Trophoblast cell (in vitro differentiated cells and primary cell): ENCODE results near the gene KLHL34.

ENCODE experiments used
- DNase-seq, 2 donors: peaks; one replicate each; pipeline ENCODE4 v3.0.0-alpha.2; 2016
- H2AFZ ChIP-seq: 2 replicates; pipeline ENCODE4 v1.6.1; 2013; ENCODE audit warnings: low read length, moderate library complexity, mild to moderate bottlenecking; ENCODE audit not compliant: insufficient read depth, poor library complexity
- H2AK5ac ChIP-seq: 2 replicates; pipeline ENCODE4 v1.6.1; 2013; ENCODE audit warnings: mild to moderate bottlenecking, low read length
- H2BK120ac ChIP-seq: 2 replicates; pipeline ENCODE4 v1.6.1; 2013; ENCODE audit warnings: low read length, mild to moderate bottlenecking, moderate library complexity; ENCODE audit not compliant: insufficient read depth, poor library complexity
- H2BK12ac ChIP-seq: 2 replicates; pipeline ENCODE4 v1.6.1; 2013; ENCODE audit warnings: mild to moderate bottlenecking, low read length, moderate library complexity
- H2BK5ac ChIP-seq: 2 replicates; pipeline ENCODE4 v1.6.1; 2013; ENCODE audit warnings: low read length, low read depth, moderate library complexity, mild to moderate bottlenecking; ENCODE audit not compliant: poor library complexity
- H3K14ac ChIP-seq: 2 replicates; pipeline ENCODE4 v1.6.1; 2013; ENCODE audit warnings: mild to moderate bottlenecking, low read length
- H3K18ac ChIP-seq: 2 replicates; pipeline ENCODE4 v1.6.1; 2013; ENCODE audit warnings: mild to moderate bottlenecking, low read length
- H3K23ac ChIP-seq: 2 replicates; pipeline ENCODE4 v1.6.1; 2013; ENCODE audit warnings: low read length
- H3K27ac ChIP-seq: 2 replicates; pipeline ENCODE4 v1.5.1; 2013; ENCODE audit warnings: low read depth, mild to moderate bottlenecking, inconsistent platforms, low read length, moderate library complexity
- H3K27me3 ChIP-seq: 2 replicates; pipeline ENCODE4 v1.6.1; 2013; ENCODE audit warnings: inconsistent platforms, mild to moderate bottlenecking, low read length, moderate library complexity; ENCODE audit not compliant: insufficient read depth
- H3K36me3 ChIP-seq, 2 experiments: 1 replicate in 1 of 2; 2 replicates in 1 of 2; pipeline ENCODE4 v1.6.1; 2013; ENCODE audit warnings: low read length in 2 of 2, mild to moderate bottlenecking in 2 of 2, moderate library complexity in 1 of 2; ENCODE audit not compliant: insufficient read depth in 2 of 2, control insufficient read depth in 1 of 2
- H3K4ac ChIP-seq: 2 replicates; pipeline ENCODE4 v1.6.1; 2013; ENCODE audit warnings: low read depth, mild to moderate bottlenecking, low read length, moderate library complexity
- H3K4me1 ChIP-seq, 2 experiments: 1 replicate in 1 of 2; 2 replicates in 1 of 2; pipeline ENCODE4 v1.6.1; 2013; ENCODE audit warnings: low read length in 2 of 2, mild to moderate bottlenecking in 2 of 2, moderate library complexity in 1 of 2; ENCODE audit not compliant: insufficient read depth in 2 of 2, control insufficient read depth in 1 of 2
- H3K4me2 ChIP-seq: 2 replicates; pipeline ENCODE4 v1.6.1; 2013; ENCODE audit warnings: inconsistent platforms, mild to moderate bottlenecking, low read length, moderate library complexity
- H3K4me3 ChIP-seq: 2 replicates; pipeline ENCODE4 v1.5.1; 2013; ENCODE audit warnings: mild to moderate bottlenecking, low read depth, low read length, inconsistent platforms
- H3K79me1 ChIP-seq: one replicate; pipeline ENCODE4 v1.6.1; 2013; ENCODE audit warnings: low read length
- H3K79me2 ChIP-seq: 2 replicates; pipeline ENCODE4 v1.6.1; 2013; ENCODE audit warnings: low read length, mild to moderate bottlenecking; ENCODE audit not compliant: control insufficient read depth, insufficient read depth, poor library complexity
- H3K9ac ChIP-seq: 2 replicates; pipeline ENCODE4 v1.6.1; 2013; ENCODE audit warnings: mild to moderate bottlenecking, low read length
- H3K9me3 ChIP-seq: 2 replicates; pipeline ENCODE4 v1.6.1; 2013; ENCODE audit warnings: low read depth, mild to moderate bottlenecking, control low read depth, inconsistent platforms, low read length; ENCODE audit not compliant: insufficient read depth
- H4K12ac ChIP-seq: 2 replicates; pipeline ENCODE4 v1.6.1; 2013; ENCODE audit warnings: low read depth, mild to moderate bottlenecking, low read length, moderate library complexity
- H4K8ac ChIP-seq: 2 replicates; pipeline ENCODE4 v1.6.1; 2013; ENCODE audit warnings: low read depth, mild to moderate bottlenecking, low read length, moderate library complexity
- H4K91ac ChIP-seq: one replicate; pipeline ENCODE4 v1.6.1; 2013; ENCODE audit warnings: low read depth, mild to moderate bottlenecking, low read length, moderate library complexity
- WGBS: extraction: QIAGEN DNeasy Blood & Tissue Kit; methylation state at CpG from one replicate; pipeline ENCODE4 v1.1.7; 2013; ENCODE audit warnings: missing lambda C conversion rate; ENCODE audit not compliant: insufficient read length, insufficient coverage; ENCODE audit errors: extremely low coverage; 5-methylcytosine and 5-hydroxymethylcytosine counted together

The KLHL34 gene

GRCh38 chrX:21656587-21657317 is 1.4 kb downstream of the KLHL34 start:
- peaks cover 2% of the 10 kb centered on the region for H3K9me3 ChIP-seq
- no peak overlapping the region for H4K12ac ChIP-seq
- no peak overlapping the region for H3K27ac ChIP-seq
- no peak overlapping the region for H3K14ac ChIP-seq
- no peak overlapping the region for H2AFZ ChIP-seq
- no peak overlapping the region for H4K91ac ChIP-seq
- H3K36me3 ChIP-seq: peaks cover 0 to 2% of the 10 kb centered on the region in 2 experiments
- H3K4me2 ChIP-seq: no peak overlapping the region
- no peak overlapping the region for H2BK12ac ChIP-seq
- no peaks in the 10 kb centered on the region for H3K4me1 ChIP-seq
- H3K4me3 ChIP-seq: no peak overlapping the region
- no peak overlapping the region for H3K23ac ChIP-seq
- no peak overlapping the region for H2BK5ac ChIP-seq
- H3K18ac ChIP-seq: no peak overlapping the region
- no peak overlapping the region for H2AK5ac ChIP-seq
- H4K8ac ChIP-seq: no peak overlapping the region
- DNase-seq: no peak
- WGBS: no CpG with 5 or more reads among the region's 61 CpGs
- H3K79me1 ChIP-seq: no peaks in the 10 kb centered on the region
- H3K79me2 ChIP-seq: no peaks in the 10 kb centered on the region
- no peak overlapping the region for H2BK120ac ChIP-seq
- H3K9ac ChIP-seq: no peak overlapping the region
- no peaks in the 10 kb centered on the region for H3K27me3 ChIP-seq
- no peak overlapping the region for H3K4ac ChIP-seq

GRCh38 chrX:21655901-21656586 is 2.1 kb downstream of the KLHL34 start:
- no peak overlapping the region for H2BK5ac ChIP-seq
- H3K79me2 ChIP-seq: no peaks in the 10 kb centered on the region
- WGBS: no CpG with 5 or more reads among the region's 76 CpGs
- H3K79me1 ChIP-seq: no peaks in the 10 kb centered on the region
- no peak overlapping the region for H3K18ac ChIP-seq
- H3K23ac ChIP-seq: no peak overlapping the region
- H3K4ac ChIP-seq: no peak overlapping the region
- H3K4me3 ChIP-seq: no peak overlapping the region
- no peak overlapping the region for H3K14ac ChIP-seq
- H3K9me3 ChIP-seq: peaks cover 2% of the 10 kb centered on the region
- no peak overlapping the region for H3K27ac ChIP-seq
- no peaks in the 10 kb centered on the region for H3K4me1 ChIP-seq
- H4K12ac ChIP-seq: no peak overlapping the region
- no peak overlapping the region for H2AK5ac ChIP-seq
- H2BK120ac ChIP-seq: no peak overlapping the region
- no peak overlapping the region for H3K4me2 ChIP-seq
- no peak overlapping the region for H4K8ac ChIP-seq
- H4K91ac ChIP-seq: no peak overlapping the region
- no peak overlapping the region for H2AFZ ChIP-seq
- no peak for DNase-seq
- H3K27me3 ChIP-seq: no peaks in the 10 kb centered on the region
- no peak overlapping the region for H2BK12ac ChIP-seq
- H3K9ac ChIP-seq: no peak overlapping the region
- peaks cover 0 to 2% of the 10 kb centered on the region in 2 experiments for H3K36me3 ChIP-seq

- H3K4ac ChIP-seq: no peak overlapping the region
- H4K12ac ChIP-seq: no peak overlapping the region
- no CpG with 5 or more reads among the region's 3 CpGs for WGBS
- H3K79me1 ChIP-seq: no peaks in the 10 kb centered on the region
- H2AK5ac ChIP-seq: no peak overlapping the region
- H2BK12ac ChIP-seq: no peak overlapping the region
- no peak for DNase-seq
- H3K4me3 ChIP-seq: no peak overlapping the region
- H2AFZ ChIP-seq: no peak overlapping the region
- H3K9me3 ChIP-seq: no peaks in the 10 kb centered on the region
- no peaks in the 10 kb centered on the region for H3K36me3 ChIP-seq
- H3K23ac ChIP-seq: no peak overlapping the region
- no peaks in the 10 kb centered on the region for H3K79me2 ChIP-seq
- H3K27me3 ChIP-seq: no peaks in the 10 kb centered on the region
- no peak overlapping the region for H3K9ac ChIP-seq
- no peak overlapping the region for H3K18ac ChIP-seq
- no peak overlapping the region for H3K4me2 ChIP-seq
- H3K14ac ChIP-seq: no peak overlapping the region
- H4K8ac ChIP-seq: no peak overlapping the region
- H3K4me1 ChIP-seq: no peaks in the 10 kb centered on the region
- no peak overlapping the region for H4K91ac ChIP-seq
- no peak overlapping the region for H2BK120ac ChIP-seq
- no peak overlapping the region for H2BK5ac ChIP-seq
- no peak overlapping the region for H3K27ac ChIP-seq
Measured at GRCh38 chrX:21645886-21646285, 12.2 kb downstream of the KLHL34 start.

GRCh38 chrX:21645431-21645830 is 12.7 kb downstream of the KLHL34 start:
- Histone ChIP-seq H3K4me2 (no peak overlapping the region), H3K4me3 (no peak overlapping the region), H3K14ac (no peak overlapping the region), H4K12ac (no peak overlapping the region), H3K27me3 (no peaks in the 10 kb centered on the region), H3K4ac (no peak overlapping the region), H2BK5ac (no peak overlapping the region), H3K36me3 (no peaks in the 10 kb centered on the region), H2BK12ac (no peak overlapping the region), H3K4me1 (no peaks in the 10 kb centered on the region), H3K79me1 (no peaks in the 10 kb centered on the region), H3K23ac (no peak overlapping the region), H3K79me2 (no peaks in the 10 kb centered on the region), H3K9me3 (no peaks in the 10 kb centered on the region), H2AFZ (no peak overlapping the region), H4K91ac (no peak overlapping the region), H3K9ac (no peak overlapping the region), H4K8ac (no peak overlapping the region), H3K18ac (no peak overlapping the region), H3K27ac (no peak overlapping the region), H2BK120ac (no peak overlapping the region), H2AK5ac (no peak overlapping the region)
- no peak for DNase-seq
